HG02981 (cell line): ENCODE measurements around the gene AFF4.
"Not testable (repeated sequence)": the region's sequence is repeated elsewhere in the genome, so short reads cannot be mapped to it uniquely, and the experiment has no call there.

Experiments used
- ATAC-seq: cut with Tn5 transposase; IDR thresholded peaks from one replicate; pipeline ENCODE4 v1.9.1; 2021; ENCODE audit warnings: mild to moderate bottlenecking, moderate library complexity; ENCODE audit not compliant: unreplicated experiment

AFF4 gene

DNA sequence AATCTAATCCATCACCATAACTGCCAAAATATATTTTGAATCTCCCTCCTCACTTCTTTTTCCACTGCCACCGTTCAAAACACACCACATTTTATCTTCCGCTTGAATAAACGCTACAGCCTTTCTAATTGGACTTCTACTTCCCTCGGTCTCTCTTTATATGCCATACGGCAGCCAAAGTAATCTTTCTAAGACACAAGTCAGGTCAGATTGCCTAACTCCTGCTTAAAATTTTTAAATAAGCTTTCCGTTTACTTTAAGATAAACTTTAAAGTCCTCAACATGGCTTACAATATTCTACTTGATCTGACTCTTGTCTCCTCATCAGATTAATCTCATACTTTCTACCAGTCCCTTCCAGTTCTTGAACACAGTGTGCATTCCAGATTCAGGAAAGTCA lies 9.7 kb downstream of the AFF4 start:
- ATAC-seq: no peak

- no peak for ATAC-seq
These were observed 10.6 kb downstream of the AFF4 start for GRCh38 chr5:132952829-132953228.

- no peak for ATAC-seq
These were observed 11.5 kb downstream of the AFF4 start for GRCh38 chr5:132951897-132952296.

GRCh38 chr5:132949136-132949535 lies 14.3 kb downstream of the AFF4 start:
- no peak for ATAC-seq

DNA sequence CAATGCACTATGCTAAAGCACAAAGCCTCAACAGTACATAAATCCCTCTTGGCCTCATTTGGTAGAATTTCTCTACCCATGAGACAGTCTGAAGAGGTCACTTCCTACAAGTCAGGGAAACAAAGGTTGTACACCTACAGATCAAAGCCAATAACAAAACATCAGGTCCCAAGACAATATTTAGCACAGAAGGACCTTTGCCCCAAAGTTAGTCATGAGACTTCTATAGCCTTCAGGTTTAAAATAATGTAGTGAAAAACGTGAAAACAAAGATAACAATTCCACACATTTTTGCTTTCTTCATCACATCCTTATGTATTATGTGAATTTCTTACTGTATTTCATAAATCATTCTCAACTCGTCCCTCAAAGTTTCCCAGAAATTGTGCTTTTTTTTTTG lies 15.8 kb downstream of the AFF4 start:
- no peak for ATAC-seq

GRCh38 chr5:132945315-132945714 lies 18.1 kb downstream of the AFF4 start:
- not testable (repeated sequence) for ATAC-seq

DNA sequence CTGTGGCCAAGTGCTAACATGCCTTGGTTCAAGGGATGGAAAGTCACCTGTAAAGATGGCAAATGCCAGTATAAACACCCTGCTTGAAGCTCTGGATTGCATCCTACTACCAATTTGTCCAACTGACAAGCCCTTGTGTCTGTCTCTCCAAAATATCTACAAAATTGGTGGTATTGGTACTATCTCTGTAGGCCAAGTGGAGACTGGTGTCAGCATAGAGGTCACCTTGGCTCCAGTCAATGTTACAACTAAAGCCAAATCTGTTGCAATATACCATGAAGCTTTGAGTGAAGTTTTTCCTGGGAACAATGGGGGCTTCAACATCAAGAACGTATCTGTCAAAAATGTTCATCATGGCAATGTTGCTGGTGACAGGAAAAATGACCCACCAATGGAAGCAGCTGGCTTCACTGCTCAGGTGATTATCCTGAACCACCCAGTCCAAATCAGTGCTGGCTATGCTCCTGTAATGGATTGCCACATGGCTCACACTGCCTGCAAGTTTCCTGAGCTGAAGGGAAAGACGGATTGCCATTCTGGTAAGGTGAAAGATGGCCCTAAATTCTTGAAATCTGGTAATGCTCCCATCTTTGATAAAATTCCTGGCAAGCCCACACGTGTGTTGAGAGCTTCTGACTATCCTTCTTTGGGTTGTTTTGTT lies 19.9 kb downstream of the AFF4 start:
- no peak for ATAC-seq

GRCh38 chr5:132941331-132941730 lies 22.1 kb downstream of the AFF4 start:
- no peak for ATAC-seq

DNA sequence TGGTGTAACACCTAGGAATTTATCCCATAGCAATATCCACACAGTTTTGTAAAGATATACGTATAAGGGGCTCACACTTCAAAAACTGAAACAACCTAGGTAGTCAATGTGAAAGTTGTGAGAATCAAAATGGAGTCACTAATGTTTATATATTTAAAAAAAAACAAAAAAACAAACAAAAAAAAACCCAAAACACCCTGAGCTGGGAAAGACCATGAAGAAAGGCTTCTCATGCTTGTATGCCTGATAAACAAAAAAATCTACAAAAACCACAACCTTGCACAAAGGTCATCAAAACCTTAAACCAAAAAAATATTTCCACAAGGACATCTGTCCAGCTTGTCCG lies 35.4 kb downstream of the AFF4 start:
- ATAC-seq: no peak

- no peak for ATAC-seq
These were observed 35.9 kb downstream of the AFF4 start for GRCh38 chr5:132927355-132928061.

- no peak for ATAC-seq
These were observed 37.0 kb downstream of the AFF4 start for GRCh38 chr5:132926437-132926836.

DNA sequence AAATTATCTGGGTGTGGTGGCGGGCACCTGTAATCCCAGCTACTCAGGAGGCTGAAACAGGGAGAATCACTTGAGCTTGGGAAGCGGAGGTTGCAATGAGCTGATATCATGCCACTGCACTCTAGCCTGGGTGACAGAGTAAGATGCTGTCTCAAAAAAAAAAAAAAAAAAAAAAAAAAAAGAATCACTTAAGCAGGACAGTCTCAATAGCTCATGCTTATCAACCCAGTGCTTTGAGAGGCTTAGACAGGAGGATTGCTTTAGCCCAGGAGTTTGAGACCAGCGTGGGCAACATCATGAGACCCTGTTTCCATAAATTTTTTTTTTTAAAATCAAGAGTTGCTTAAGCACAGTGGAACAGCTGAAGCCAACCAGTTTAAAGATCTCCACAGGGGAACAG lies 47.3 kb downstream of the AFF4 start:
- no peak for ATAC-seq

DNA sequence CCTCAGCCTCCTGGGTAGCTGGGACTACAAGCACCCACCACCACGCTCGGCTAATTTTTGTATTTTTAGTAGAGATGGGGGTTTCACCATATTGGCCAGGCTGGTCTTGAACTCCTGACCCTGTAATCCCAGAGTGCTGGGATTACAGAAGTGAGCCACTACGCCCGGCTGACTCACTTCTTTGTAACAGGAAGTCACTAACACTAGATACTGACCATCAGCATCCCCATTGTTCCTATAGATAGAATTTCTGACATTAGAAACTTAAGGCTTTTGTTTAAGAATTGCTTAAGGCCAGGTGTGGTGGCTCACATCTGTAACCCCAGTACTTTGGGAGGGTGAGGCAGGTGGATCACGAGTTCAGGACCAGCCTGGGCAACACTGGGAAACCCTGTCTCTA lies 47.8 kb downstream of the AFF4 start:
- no peak for ATAC-seq

DNA sequence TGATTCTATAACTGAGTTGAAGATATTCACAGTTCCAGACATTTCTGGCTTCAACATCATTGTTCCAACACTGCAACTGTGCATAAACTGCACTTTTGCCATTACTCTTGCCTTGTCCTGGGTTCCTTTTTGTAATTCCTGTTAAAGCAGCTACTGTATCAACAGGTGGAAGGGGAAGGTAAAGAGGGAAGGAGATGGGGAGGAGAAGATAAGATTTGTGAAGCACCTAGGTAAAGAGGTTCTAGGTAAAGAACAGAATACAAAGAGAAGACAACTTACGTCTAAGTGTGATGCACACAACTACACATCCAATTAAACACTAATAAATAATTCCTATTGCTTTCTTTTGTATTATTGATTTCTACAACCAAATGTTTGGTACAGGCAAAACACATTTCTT lies 53.7 kb downstream of the AFF4 start:
- no peak for ATAC-seq

GRCh38 chr5:132907161-132907560 lies 56.3 kb downstream of the AFF4 start:
- ATAC-seq: no peak

- ATAC-seq: no peak
These were observed 57.5 kb downstream of the AFF4 start for GRCh38 chr5:132905938-132906337.

GRCh38 chr5:132901730-132902129 lies 61.7 kb downstream of the AFF4 start:
- ATAC-seq: no peak

GRCh38 chr5:132901036-132901435 lies 62.4 kb downstream of the AFF4 start:
- no peak for ATAC-seq

DNA sequence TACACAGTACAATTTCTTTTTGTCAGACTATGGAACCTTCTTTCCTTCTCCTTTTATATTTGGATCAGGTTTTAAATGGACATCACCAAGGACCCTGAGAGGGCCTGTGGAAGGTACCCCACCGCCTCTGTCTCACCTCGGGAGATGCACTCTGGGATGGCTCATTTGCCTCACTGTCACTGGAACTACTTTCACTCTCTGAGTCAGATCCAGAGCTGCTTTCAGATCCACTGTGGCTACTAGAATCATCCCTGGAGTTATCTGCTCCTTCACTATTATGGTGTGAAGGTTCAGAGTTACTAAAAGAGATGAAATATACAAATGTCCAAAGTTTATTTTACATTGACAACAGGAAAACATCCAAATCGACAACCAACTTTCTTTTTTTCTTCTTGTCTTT lies 65.3 kb downstream of the AFF4 start:
- ATAC-seq: no peak

GRCh38 chr5:132896685-132897084 lies 66.7 kb downstream of the AFF4 start:
- ATAC-seq: no peak

DNA sequence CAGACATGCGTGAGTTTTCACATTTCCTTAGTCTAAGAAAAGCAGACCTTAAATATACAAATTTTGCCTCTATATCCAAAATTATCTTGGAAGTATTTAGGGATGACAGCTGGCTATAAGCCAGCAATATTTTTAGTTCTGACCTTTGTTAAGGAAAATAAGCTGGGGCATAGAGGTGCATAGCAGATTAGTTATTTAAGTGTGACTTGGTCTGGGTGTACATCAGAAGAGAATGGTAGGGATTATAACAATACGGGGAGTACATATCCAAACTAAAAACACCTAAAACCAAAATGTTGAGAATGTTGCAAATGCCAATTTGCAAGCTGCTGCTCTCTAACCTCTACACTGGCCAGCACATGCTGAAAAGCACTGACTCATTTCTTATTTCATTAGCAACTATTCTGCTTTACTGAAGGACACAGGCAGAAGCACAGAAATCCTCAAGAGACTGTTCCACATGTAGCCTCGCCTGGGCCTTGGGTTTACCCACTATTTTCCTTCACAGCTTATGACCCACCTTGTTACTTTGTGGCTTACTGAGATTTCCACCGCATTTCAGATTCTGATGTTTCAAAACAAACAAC lies 67.6 kb downstream of the AFF4 start:
- no peak for ATAC-seq

DNA sequence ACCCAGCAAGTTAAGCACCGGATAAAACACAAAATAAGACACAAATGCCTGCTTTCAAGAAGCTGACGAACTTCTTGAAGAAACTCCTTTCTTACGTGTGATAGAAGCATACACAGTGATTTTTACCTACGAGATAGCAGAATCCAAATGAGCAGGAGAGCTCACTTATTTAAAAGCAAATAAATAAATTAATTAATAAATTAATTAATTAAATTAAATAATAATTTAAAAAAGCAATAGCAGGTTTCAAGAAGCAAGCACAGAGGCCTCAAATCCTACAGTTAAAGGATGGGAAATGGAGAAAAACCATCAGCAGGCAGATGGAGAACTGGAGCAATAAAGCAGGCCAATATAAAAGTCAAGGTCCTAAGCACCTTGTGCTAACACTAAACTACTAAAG lies 72.6 kb downstream of the AFF4 start:
- ATAC-seq: no peak

DNA sequence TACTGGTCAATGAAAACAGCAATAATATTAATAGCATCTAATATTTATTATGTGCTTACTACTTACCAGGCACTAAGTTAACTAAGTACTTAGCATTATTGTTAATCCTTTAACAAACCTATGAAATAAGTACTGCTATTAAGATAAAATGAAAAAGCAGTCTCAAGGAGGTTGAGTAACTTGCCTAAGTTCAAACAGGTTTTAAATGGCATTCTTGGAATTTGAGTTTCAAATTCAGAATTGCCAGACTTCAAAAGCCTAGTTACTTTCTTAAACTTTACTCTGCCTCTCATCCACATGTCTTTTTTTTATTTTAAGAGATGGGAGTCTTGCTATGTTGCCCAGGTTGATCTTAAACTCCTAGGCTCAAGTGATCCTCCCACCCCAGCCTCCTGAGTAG lies 73.9 kb downstream of the AFF4 start:
- ATAC-seq: no peak
